ENCODE results near the gene KCNQ1. TPM values are rescaled to one million over a fixed set of nuclear protein-coding genes. Genes with fewer than 3 reads are reported as not detected.

KCNQ1 gene
- total RNA-seq, 6 donors from 2014 or later = 18.0 to 45.4 (median 32.7) TPM

DNA sequence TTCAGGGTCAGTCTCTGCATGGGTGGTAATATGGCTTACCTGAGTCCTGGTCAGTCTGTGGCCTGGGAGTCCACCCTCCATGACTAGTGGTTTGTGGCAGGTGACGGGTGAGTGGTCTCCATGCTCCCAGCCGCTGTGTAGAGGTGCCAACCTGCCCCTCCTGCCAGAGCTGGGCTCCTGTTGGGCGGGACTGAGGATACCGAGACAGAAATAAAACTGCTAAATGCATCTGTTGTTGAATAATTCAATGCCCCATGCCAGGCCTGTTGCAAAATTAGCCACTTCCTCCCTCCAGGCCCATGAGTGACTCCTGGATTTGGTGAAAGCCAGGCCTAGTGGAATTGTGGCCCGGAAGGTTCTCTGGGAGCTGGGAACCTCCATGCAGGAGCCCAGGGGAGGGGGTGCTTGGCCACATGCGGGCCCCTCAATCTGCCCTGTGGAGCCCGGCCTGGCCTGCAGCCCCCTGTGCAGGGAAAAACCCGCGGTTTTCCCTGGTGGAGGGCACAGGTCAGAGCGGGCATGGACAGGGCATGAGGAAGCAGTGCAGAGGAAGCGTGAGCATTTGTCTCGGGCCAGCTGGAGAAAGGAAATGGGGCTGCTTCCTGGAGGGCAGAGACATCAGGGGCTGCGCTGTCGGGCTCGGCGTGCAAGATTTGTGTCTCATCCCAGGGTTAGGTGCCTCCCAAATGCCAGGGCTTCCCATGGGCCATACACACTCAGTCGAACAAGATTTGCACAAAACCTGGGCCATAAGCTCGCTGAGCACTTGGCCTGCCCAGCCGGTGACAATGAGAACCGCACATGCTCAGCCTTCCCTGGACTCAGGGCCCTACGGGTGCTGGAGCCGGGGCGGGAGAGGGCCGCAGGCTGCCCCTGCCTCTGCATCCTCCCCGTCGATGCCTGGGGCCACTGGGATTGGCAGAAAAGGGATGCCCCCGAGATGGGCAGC, 66.9 kb downstream of the KCNQ1 start:
- no peak overlapping the region for H3K4me3 ChIP-seq
- H3K36me3 ChIP-seq = no peaks in the 10 kb centered on the region
- no peaks in the 10 kb centered on the region for H3K27me3 ChIP-seq
- ATAC-seq (ENCODE audit: low FRiP score in 2 of 2) (peak in 1 of 2 donors; percentile 52), DNase-seq (peak; percentile 26 to 65)
- 68 to 75% methylated on average over 19 to 27 of the region's 27 CpGs for WGBS, 2 donors
- TF ChIP-seq POLR2A (IDR thresholded peaks at IDR 0.05) = no peak
- TF ChIP-seq, protein P1, sequence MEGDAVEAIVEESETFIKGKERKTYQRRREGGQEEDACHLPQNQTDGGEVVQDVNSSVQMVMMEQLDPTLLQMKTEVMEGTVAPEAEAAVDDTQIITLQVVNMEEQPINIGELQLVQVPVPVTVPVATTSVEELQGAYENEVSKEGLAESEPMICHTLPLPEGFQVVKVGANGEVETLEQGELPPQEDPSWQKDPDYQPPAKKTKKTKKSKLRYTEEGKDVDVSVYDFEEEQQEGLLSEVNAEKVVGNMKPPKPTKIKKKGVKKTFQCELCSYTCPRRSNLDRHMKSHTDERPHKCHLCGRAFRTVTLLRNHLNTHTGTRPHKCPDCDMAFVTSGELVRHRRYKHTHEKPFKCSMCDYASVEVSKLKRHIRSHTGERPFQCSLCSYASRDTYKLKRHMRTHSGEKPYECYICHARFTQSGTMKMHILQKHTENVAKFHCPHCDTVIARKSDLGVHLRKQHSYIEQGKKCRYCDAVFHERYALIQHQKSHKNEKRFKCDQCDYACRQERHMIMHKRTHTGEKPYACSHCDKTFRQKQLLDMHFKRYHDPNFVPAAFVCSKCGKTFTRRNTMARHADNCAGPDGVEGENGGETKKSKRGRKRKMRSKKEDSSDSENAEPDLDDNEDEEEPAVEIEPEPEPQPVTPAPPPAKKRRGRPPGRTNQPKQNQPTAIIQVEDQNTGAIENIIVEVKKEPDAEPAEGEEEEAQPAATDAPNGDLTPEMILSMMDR (IDR thresholded peaks at IDR 0.05) = no peak
- no peak for TF ChIP-seq POLR2AphosphoS5 (IDR thresholded peaks at IDR 0.05)
- TF ChIP-seq EP300 (IDR thresholded peaks at IDR 0.05) = no peak
- peak overlapping the region in 3 of 4 donors; percentile 34 to 52 (median 46) for H3K27ac ChIP-seq
- peaks cover 15 to 37% (median 22%) of the 10 kb centered on the region in 4 donors for H3K4me1 ChIP-seq
- no peaks in the 10 kb centered on the region for H3K9me3 ChIP-seq

GRCh38 chr11:2512431-2513407, 67.9 kb downstream of the KCNQ1 start:
- WGBS, 2 donors = 88 to 90% methylated on average over 12 to 17 of the region's 21 CpGs
- no peaks in the 10 kb centered on the region for H3K9me3 ChIP-seq
- DNase-seq = peak; percentile 20 to 49
- ATAC-seq (ENCODE audit: low FRiP score in 2 of 2) = no peak
- no peaks in the 10 kb centered on the region for H3K27me3 ChIP-seq
- peaks cover 15 to 37% (median 22%) of the 10 kb centered on the region in 4 donors for H3K4me1 ChIP-seq
- H3K36me3 ChIP-seq = no peaks in the 10 kb centered on the region
- H3K4me3 ChIP-seq = no peak overlapping the region
- no peak for TF ChIP-seq EP300 (IDR thresholded peaks at IDR 0.05)
- peak overlapping the region in 1 of 4 donors; percentile 17 for H3K27ac ChIP-seq

GRCh38 chr11:2513441-2513840, 68.6 kb downstream of the KCNQ1 start:
- H3K4me3 ChIP-seq = no peak overlapping the region
- peak in 1 of 2 donors; percentile 54 for DNase-seq
- H3K27ac ChIP-seq = no peak overlapping the region
- no peaks in the 10 kb centered on the region for H3K36me3 ChIP-seq
- ATAC-seq (ENCODE audit: low FRiP score in 2 of 2) = no peak
- H3K27me3 ChIP-seq = no peaks in the 10 kb centered on the region
- H3K4me1 ChIP-seq = peaks cover 15 to 37% (median 22%) of the 10 kb centered on the region in 4 donors
- 83 to 100% methylated on average over 5 to 6 of the region's 6 CpGs for WGBS, 2 donors
- TF ChIP-seq POLR2A (IDR thresholded peaks at IDR 0.05) (no peak), POLR2AphosphoS5 (IDR thresholded peaks at IDR 0.05) (no peak), EP300 (IDR thresholded peaks at IDR 0.05) (no peak)
- TF ChIP-seq, protein P1 (IDR thresholded peaks at IDR 0.05) = no peak
- no peaks in the 10 kb centered on the region for H3K9me3 ChIP-seq

DNA sequence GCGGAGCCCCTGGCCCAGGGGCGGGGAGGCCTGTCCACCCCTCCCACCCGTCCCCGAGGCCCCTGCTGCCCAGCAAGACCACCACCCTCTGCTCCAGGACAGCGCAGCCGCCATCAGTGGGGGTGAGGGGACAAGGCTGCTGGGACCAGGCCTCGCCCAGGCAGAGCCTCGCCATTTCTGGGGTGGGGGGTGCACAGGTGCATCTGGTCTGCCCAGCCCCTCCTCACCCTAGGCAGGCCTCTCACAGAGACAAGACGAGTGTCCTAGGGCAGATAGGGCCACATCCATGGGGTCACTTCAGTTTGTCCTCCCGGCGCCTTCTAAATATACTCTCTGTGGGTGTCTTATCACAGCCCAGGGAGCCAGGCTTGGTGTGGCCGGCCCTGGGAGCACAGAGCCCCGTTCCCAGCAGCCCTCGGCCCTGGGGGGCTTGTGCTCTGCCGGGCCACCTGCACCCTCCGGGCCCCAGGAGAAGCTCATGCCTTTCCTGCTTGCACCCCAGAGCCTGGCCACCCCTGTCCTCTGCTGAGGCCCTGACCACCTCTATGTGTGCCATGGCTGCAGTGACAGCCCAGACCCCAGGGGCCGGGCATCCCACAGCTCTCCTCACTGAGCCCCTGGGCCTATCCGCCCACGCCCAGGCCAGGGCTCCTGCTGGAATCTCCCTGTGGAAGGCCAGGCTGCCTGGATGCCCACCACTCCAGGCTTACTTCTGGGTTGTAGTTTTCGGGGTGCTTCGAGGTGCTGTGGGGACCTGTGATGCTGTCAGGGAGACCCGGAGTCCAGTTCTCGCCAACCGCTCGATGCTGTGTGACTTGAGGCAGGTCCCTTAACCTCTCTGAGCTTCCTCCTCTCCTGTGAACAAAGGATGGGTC, 70.8 kb downstream of the KCNQ1 start:
- peak in 1 of 2 donors; percentile 62 for DNase-seq
- Histone ChIP-seq H3K27ac (no peak overlapping the region), H3K4me1 (peaks cover 15 to 25% (median 16%) of the 10 kb centered on the region in 4 donors), H3K27me3 (no peaks in the 10 kb centered on the region), H3K9me3 (no peaks in the 10 kb centered on the region), H3K36me3 (no peaks in the 10 kb centered on the region), H3K4me3 (no peak overlapping the region)
- ATAC-seq (ENCODE audit: low FRiP score in 2 of 2) = no peak
- WGBS, 2 donors = 85 to 96% methylated on average over 9 to 20 of the region's 25 CpGs
- TF ChIP-seq, protein P1 (IDR thresholded peaks at IDR 0.05) = no peak
- TF ChIP-seq POLR2A (IDR thresholded peaks at IDR 0.05) (no peak), EP300 (IDR thresholded peaks at IDR 0.05) (no peak)

Measured in upper lobe of left lung (tissue), 6 donors.